Stimulated activated naive CD8-positive, alpha-beta T cell treated with anti-CD3 and anti-CD28 coated beads, Interleukin-15, amount 100 ng/mL, for 72 hours (primary cell): ENCODE data around the gene ANXA11.
"Not testable (repeated sequence)": the region's sequence is repeated elsewhere in the genome, so short reads cannot be mapped to it uniquely, and the experiment has no call there.

Experiments
- ATAC-seq: fragments of 150-1000 bp; cut with Tn5 transposase; 2 replicates; pipeline ENCODE4 v1.10.0; 2021; ENCODE audit warnings: mild to moderate bottlenecking, moderate library complexity
- DNase-seq, 2 donors: peaks; one replicate each; pipeline ENCODE4 v3.0.0; 2021 to 2022
- H3K27ac Mint-ChIP-seq, 2 donors: one replicate each; pipeline ENCODE4 v1.8.0; 2022; ENCODE audit warnings: mild to moderate bottlenecking in 2 of 2, mixed read lengths in 2 of 2, moderate library complexity in 2 of 2
- H3K27me3 Mint-ChIP-seq: one replicate; pipeline ENCODE4 v1.8.0; 2022; ENCODE audit warnings: mixed read lengths
- H3K4me1 Mint-ChIP-seq: one replicate; pipeline ENCODE4 v1.8.0; 2022; ENCODE audit warnings: mild to moderate bottlenecking, mixed read lengths
- H3K4me3 Mint-ChIP-seq, 2 donors: one replicate each; pipeline ENCODE4 v1.8.0; 2022; ENCODE audit warnings: mild to moderate bottlenecking in 2 of 2, mixed read lengths in 2 of 2, moderate library complexity in 1 of 2
- H3K9me3 Mint-ChIP-seq, 2 donors: one replicate each; pipeline ENCODE4 v1.8.0; 2022; ENCODE audit warnings: mixed read lengths in 2 of 2

The ANXA11 gene

DNA sequence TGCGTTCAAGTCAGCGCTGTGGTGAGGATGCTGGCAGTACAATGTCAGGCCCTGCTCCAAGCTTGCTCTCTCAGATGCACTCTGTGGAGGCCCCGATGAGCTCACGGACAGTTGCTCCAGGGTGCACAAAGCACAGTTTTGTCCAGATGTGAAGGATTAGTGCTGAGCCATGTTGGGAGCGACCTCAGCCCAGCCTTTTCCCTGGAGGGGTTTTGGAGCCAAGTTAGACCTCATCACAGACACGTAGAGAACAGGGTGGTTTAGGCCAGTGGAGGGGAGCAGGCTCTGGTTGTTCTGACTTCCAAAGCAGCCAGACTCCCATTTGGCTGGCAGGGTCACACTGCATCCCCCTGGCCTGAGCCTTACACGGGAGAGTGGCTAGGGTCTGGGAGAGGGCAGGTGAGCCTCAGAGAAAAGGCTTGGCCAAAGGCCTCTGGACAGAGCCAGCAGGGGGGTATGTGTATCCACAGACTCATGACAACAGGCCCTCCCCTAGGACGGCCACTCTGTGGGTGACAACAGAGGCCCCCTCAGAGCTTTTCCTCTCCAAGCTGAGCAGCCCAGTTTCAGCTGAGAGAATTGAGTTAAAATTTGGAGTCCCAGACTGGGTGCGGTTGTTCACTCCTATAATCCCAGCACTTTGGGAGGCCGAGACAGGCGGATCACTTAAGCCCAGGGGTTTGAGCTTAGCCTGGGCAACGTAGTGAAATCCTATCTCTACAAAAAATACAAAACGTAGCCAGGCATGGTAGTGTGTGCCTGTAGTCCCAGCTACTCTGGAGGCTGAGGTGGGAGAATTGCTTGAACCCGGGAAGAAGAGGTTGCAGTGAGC lies 68.1 kb downstream of the ANXA11 start:
- Mint-ChIP-seq H3K4me3 (no peak overlapping the region), H3K4me1 (peaks cover 7% of the 10 kb centered on the region), H3K27me3 (peaks cover 44% of the 10 kb centered on the region), H3K9me3 (no peaks in the 10 kb centered on the region), H3K27ac (no peak overlapping the region)
- DNase-seq (no peak), ATAC-seq (peak; percentile 22)

DNA sequence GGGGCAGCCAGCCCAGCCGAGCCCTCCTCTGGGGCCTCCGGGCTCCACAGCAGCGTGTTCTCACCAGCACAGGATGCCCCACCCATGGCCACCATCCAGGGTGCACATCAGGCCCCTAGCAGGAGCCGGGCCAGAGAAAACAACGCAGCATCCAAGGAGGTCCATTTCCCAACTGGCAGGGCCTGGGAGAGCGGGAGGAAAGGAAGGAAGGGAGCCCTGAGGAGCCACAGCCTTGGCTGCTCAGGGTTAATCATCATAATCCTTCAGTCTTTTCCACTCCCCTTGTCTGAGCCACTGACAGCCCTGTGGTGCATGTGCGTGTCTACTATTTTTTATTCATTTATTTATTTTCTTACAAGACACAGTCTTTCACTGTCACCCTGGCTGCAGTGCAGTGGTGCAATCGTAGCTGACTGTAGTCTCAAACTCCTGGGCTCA lies 69.2 kb downstream of the ANXA11 start:
- DNase-seq (no peak), ATAC-seq (no peak)
- H3K27ac Mint-ChIP-seq = no peak overlapping the region
- peaks cover 7% of the 10 kb centered on the region for H3K4me1 Mint-ChIP-seq
- no peak overlapping the region for H3K4me3 Mint-ChIP-seq
- H3K27me3 Mint-ChIP-seq = peaks cover 46% of the 10 kb centered on the region
- no peaks in the 10 kb centered on the region for H3K9me3 Mint-ChIP-seq

DNA sequence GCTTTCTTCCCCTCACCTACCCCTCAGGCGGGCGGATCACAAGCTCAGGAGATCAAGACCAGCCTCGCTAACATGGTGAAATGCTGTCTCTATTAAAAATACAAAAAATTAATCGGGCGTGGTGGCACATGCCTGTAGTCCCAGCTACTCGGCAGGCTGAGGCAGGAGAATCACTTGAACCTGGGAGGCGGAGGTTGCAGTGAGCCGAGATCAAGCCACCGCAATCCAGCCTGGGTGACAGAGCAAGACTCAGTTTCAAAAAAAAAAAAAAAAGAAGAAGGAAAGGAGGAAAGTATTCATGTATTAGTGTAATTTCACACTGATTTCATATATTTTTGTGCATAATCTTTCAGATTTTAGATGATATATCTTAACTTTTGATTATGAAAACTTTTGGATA lies 71.7 kb downstream of the ANXA11 start:
- ATAC-seq, DNase-seq, H3K4me1 Mint-ChIP-seq, H3K9me3 Mint-ChIP-seq, H3K4me3 Mint-ChIP-seq, H3K27ac Mint-ChIP-seq: not testable (repeated sequence)
- peaks cover 46% of the 10 kb centered on the region for H3K27me3 Mint-ChIP-seq

DNA sequence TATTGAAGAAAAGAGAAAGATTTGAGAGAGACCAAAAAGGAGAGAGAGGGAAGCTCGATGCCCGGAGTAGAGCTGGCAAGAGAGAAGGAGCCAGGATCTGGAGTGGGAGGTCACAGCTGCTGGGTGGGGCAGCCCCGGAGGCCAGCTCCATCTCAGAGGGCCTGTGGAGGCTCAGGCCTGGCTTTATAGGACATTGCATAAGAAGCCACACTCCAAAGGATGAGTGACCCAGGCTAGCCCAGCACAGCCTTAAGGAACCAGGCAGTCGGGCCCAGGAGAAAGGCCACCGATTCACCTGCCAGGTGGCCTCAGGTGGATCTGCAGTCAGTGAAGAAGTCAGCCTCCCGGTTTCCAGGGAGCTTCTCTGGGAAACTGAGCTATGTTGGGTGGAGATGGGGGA lies 72.1 kb downstream of the ANXA11 start:
- Mint-ChIP-seq H3K4me1 (peaks cover 7% of the 10 kb centered on the region), H3K4me3 (peak overlapping the region in 1 of 2 donors; percentile 48), H3K27ac (no peak overlapping the region), H3K27me3 (peaks cover 41% of the 10 kb centered on the region), H3K9me3 (no peaks in the 10 kb centered on the region)
- ATAC-seq (no peak), DNase-seq (no peak)

DNA sequence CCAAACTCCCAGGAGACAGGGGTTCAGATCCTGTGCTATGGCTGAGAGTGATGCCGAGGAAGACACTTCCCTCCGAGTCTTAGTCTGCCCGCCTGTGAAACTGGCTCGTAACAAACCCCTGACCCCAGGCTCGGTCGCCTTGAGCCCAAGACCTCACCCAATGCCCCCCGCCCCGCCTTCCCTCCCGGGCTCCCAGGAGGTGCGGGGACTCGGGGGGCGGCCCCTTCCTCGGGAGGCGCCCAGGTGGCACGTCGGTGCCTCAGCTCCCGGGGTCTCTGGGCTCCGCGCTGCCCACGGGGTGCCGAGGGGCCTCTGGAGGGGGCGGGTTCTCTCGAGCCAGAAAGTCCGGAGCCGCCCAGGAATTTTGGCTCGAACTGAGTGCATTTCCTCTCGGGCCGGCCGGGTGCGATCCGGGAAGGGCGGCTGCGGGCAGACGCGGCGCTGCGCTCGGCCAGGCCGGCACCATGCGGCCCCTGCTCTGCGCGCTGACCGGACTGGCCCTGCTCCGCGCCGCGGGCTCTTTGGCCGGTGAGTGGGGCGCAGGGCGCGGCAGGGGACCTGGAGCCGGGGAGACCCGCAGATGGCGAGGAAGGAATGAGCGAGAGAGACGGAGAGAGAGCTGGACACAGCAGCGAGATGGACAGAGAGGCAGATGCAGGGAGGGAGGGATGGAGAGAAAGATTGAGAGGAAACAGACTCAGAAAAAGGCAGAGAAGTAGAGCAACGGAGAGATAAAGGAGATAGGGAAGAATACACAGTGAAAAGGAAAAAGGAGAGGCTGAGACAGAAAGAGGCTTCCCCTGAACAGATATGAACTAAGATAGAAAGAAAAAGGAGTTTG lies 72.8 kb downstream of the ANXA11 start, which contains the start of gene PLAC9:
TSS of gene PLAC9 (plus strand) at position 432 of the 841 bp plus-strand sequence. CDS start at position 465, 33 bp downstream.
- DNase-seq (no peak), ATAC-seq (peak; percentile 48)
- no peak within 1 kb of the TSS for H3K27ac Mint-ChIP-seq
- no peaks in the 10 kb centered on the region for H3K9me3 Mint-ChIP-seq
- H3K27me3 Mint-ChIP-seq = peaks cover 37% of the 10 kb centered on the region
- peaks cover 7% of the 10 kb centered on the region for H3K4me1 Mint-ChIP-seq
- peak within 1 kb of the TSS; percentile 17 to 48 for H3K4me3 Mint-ChIP-seq

DNA sequence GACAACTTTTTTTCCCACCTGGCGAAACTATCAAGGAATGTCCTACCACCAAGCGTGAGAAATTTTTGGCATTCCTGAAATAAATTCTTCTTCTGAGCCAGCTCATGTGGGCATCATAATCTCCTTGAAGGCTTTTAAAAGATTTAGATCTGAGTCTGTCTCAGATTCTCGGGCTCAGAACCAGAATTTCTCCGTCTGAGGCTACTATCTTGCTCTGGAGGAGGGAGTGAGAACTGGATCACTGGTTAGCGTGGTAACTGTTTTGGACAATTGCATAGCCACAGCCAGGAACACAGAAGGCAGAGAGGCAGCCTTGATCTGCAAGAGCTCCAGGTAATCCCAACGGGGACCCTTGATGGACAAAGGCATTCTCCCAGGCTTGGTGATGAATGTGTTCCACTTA lies 73.8 kb downstream of the ANXA11 start:
- H3K27me3 Mint-ChIP-seq = peaks cover 42% of the 10 kb centered on the region
- H3K9me3 Mint-ChIP-seq = no peaks in the 10 kb centered on the region
- H3K4me1 Mint-ChIP-seq = peaks cover 7% of the 10 kb centered on the region
- DNase-seq (no peak), ATAC-seq (no peak)
- H3K27ac Mint-ChIP-seq = no peak overlapping the region
- H3K4me3 Mint-ChIP-seq = no peak overlapping the region

DNA sequence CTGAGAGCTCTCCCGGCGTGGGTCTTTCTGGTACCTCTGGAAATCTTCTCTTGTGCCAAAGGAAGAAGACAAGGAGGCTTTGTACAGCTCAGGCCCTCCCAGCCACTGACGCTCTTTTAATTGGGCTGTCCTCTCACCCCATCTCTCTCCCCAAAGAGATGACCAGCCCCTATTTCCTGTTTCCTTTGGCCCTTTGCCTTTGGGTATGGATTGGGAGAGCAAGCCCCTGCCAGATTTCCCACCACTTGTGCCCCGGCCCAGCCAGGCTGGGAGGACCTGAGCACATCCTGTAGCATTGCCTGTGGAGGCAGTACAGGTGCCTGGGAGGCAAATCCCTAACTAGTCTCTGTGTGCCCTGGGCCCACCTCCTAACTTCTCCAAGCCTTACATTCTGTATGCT lies 78.5 kb downstream of the ANXA11 start:
- DNase-seq (no peak), ATAC-seq (no peak)
- Mint-ChIP-seq H3K4me1 (no peaks in the 10 kb centered on the region), H3K4me3 (no peak overlapping the region), H3K9me3 (no peaks in the 10 kb centered on the region), H3K27me3 (peaks cover 24% of the 10 kb centered on the region), H3K27ac (no peak overlapping the region)

DNA sequence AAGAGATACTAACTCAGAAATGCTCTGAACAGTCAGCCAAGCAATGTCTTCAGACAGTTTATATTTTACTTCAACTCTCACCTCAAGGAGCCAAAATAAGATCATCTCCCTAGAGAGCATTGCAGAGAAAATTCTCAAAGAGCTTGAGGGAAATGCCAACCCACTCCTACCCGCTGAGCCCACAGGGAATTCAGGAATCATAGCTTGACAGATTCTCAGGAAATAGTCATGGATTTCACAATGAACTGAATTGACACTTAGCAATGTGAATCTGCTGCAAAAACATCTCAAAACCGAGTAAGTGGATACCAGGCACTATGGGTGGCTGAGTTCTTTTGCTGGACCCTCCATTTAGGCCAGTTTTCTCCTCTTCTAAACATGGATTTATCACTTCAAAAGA lies 82.6 kb downstream of the ANXA11 start:
- Mint-ChIP-seq H3K27me3 (peaks cover 7% of the 10 kb centered on the region), H3K27ac (no peak overlapping the region), H3K9me3 (no peaks in the 10 kb centered on the region), H3K4me1 (no peaks in the 10 kb centered on the region), H3K4me3 (no peak overlapping the region)
- ATAC-seq (no peak), DNase-seq (no peak)

DNA sequence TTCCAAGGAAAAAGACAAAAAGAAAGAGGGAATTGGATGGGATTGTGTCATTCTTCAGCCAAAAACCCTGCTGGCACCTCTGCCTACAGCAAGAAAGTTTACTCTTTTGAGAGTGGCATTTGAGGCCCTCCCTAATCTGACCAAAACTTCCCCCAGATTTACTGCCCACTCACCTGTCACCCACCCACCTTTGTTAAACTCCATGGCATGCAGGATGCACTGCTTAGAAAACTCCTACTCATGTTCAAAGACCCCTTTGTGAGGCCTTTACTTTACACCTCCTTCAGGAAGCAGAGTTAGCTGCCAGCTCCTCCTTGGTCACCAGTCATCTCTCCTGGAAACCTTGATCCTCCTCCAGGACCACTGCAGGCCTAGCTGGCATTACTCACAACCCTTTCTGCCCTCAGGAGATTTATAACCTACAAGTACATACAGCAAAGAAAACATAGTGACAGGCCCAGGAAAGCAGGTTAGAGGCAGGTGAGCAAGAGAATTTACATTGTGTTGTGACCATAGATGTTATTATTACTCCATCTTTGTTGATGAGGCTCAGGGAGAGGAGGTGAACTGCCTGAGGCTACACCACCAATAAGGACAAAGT lies 83.1 kb downstream of the ANXA11 start:
- DNase-seq = no peak
- Mint-ChIP-seq H3K9me3 (no peaks in the 10 kb centered on the region), H3K4me1 (no peaks in the 10 kb centered on the region), H3K4me3 (no peak overlapping the region), H3K27me3 (peaks cover 7% of the 10 kb centered on the region), H3K27ac (no peak overlapping the region)
- ATAC-seq = no peak

DNA sequence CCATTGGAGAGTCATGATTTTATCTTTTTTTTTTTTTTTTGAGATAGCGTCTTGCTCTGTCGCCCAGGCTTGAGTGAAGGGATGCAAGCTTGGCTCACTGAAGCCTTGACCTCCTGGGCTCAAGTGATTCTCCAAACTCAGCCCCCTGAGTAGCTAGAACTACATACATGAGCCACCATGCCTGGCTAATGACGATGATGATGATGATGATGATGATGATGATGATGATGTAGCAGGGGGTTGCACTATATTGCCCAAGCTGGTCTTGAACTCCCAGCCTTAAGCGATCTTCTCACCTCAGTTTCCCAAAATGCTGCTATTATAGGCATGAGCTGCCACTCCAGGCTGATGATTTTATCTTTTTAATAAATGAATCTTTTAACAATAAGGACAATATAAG lies 86.7 kb downstream of the ANXA11 start:
- Mint-ChIP-seq H3K27ac (no peak overlapping the region), H3K4me1 (no peaks in the 10 kb centered on the region), H3K27me3 (no peaks in the 10 kb centered on the region), H3K4me3 (no peak overlapping the region), H3K9me3 (no peaks in the 10 kb centered on the region)
- no peak for ATAC-seq
- DNase-seq = no peak

DNA sequence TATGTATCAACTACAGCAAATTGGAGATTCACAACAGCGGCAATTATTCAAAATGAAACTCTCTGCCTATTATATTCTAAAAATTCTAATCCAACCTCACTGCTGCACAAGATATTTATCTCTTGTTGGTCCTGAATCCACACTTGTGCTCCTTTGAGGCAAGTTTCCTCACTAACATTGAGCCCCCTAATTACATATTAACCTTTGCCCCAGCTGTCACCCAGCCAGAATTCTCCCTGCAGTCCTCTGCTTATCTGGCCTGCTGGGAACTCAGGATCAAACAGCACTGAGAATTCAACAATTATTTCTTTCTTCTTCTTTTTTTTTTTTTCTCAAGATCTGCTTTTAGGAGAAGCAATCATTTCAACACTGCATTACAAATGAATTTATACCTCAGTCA lies 94.4 kb downstream of the ANXA11 start:
- Mint-ChIP-seq H3K4me1 (no peaks in the 10 kb centered on the region), H3K9me3 (peaks cover 7 to 29% of the 10 kb centered on the region in 2 donors), H3K27ac (no peak overlapping the region), H3K27me3 (no peaks in the 10 kb centered on the region), H3K4me3 (no peak overlapping the region)
- DNase-seq (no peak), ATAC-seq (no peak)

DNA sequence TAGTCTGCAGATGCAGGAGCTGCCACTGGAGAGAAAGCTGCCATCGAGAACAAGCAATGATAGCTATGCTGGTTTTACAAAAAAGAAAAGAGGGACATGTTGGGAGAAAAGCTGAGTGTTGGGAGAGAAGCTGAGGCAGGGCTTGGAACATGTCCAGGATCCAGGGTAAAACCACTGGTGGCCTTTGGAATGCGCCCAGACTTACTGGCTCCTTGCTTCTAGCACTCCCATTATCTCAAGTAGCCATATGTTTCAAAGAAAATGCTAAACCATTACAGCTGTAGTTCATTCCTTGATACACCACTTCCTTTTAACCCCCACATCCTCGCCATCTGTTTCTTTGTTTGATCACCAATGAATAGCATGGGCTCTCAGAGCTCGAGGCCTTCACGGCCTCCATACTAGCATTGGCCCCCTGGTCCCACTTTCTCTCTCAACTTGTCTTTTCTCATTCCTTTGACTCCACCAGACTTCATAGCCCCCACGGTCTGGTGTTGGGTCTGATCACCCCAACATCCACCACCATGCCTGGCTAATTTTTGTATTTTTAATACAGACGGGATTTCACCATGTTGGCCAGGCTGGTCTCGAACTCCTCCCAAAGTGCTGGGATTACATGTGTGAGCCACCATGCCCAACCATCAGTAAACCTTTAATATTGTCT lies 96.6 kb downstream of the ANXA11 start:
- H3K9me3 Mint-ChIP-seq = peaks cover 7 to 29% of the 10 kb centered on the region in 2 donors
- no peak overlapping the region for H3K4me3 Mint-ChIP-seq
- no peaks in the 10 kb centered on the region for H3K4me1 Mint-ChIP-seq
- H3K27ac Mint-ChIP-seq = no peak overlapping the region
- no peak for ATAC-seq
- no peaks in the 10 kb centered on the region for H3K27me3 Mint-ChIP-seq
- no peak for DNase-seq

DNA sequence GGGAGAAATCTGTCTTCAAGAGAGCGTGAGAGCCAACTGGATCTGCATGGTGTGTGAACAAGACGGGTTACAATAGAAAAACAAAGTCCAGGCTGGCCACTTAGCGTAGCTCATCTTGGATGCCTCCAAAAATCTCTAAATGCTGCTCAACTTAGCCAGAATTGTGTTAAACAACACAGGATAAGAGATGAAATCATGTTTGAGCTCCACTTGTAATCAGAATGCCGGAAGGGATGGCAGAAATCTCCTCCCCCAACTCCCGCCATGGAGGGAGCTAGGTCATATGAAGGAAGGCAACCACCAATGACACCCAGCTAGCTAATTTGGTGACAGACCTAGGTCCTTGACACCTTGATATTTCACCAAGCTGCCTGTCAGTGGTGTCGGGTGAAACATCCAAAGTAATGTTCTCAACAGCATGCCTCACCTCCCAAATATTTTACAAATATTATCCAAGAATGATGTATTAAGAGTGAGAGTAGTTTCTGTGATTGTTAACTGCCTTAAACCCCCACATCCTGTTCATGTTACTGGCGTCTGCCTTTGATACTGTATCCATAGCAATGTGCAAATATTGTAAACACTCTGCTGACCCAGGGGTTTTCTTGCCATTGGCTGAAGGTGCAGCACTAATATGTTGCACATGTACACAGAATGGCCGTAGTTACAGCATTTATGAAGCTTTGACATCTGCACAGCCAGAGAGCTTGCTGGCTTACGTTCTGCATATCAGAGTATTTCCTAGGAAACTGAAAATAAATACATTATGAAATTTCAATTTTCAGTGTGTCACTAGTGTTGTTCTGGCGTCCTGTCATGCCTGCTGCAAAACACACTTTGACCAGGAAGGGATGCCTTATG lies 101.0 kb downstream of the ANXA11 start:
- peaks cover 7 to 20% of the 10 kb centered on the region in 2 donors for H3K9me3 Mint-ChIP-seq
- no peak overlapping the region for H3K27ac Mint-ChIP-seq

More for the DNA sequence above, 101.0 kb downstream of the ANXA11 start:
- peak; percentile 57 for ATAC-seq
- H3K4me1 Mint-ChIP-seq = no peaks in the 10 kb centered on the region
- DNase-seq = no peak
- H3K4me3 Mint-ChIP-seq = no peak overlapping the region
- no peaks in the 10 kb centered on the region for H3K27me3 Mint-ChIP-seq
